GM18517 (cell line): ENCODE measurements around the gene CYP2C19.
"Not testable (repeated sequence)": the region's sequence is repeated elsewhere in the genome, so short reads cannot be mapped to it uniquely, and the experiment has no call there.

Experiments used
- ATAC-seq: cut with Tn5 transposase; IDR thresholded peaks from one replicate; pipeline ENCODE4 v1.9.1; 2021; ENCODE audit warnings: mild to moderate bottlenecking, moderate library complexity; ENCODE audit not compliant: unreplicated experiment

The CYP2C19 gene

GRCh38 chr10:94878649-94879048, 116.2 kb downstream of the CYP2C19 start:
- no peak for ATAC-seq

GRCh38 chr10:94879214-94879613, 116.7 kb downstream of the CYP2C19 start:
- no peak for ATAC-seq

- ATAC-seq: no peak
These were observed 126.6 kb downstream of the CYP2C19 start for GRCh38 chr10:94889123-94889522.

GRCh38 chr10:94890264-94891022, 128.0 kb downstream of the CYP2C19 start:
- no peak for ATAC-seq

GRCh38 chr10:94898414-94898813, 135.9 kb downstream of the CYP2C19 start:
- not testable (repeated sequence) for ATAC-seq

- ATAC-seq: no peak
These were observed 139.6 kb downstream of the CYP2C19 start for GRCh38 chr10:94902080-94902479.

- ATAC-seq: no peak
These were observed 140.1 kb downstream of the CYP2C19 start for GRCh38 chr10:94902570-94902969.
